SU-DHL-6 (cell line): ENCODE measurements around the gene CSRNP2.

ENCODE experiments used
- H2AFZ ChIP-seq: fragments of 200-600 bp; sonication (generic); 2 replicates; pipeline ENCODE4 v1.6.1; 2014; ENCODE audit warnings: low read depth, mild to moderate bottlenecking, moderate library complexity, mixed read lengths, antibody characterized with exemption, low read length; ENCODE audit not compliant: severe bottlenecking
- H3F3A ChIP-seq: fragments of 200-600 bp; shearing (Covaris generic); 2 replicates; pipeline ENCODE4 v1.6.0; 2016; ENCODE audit warnings: antibody characterized with exemption, mild to moderate bottlenecking; ENCODE audit not compliant: insufficient read depth
- H3K27ac ChIP-seq: fragments of 200-600 bp; sonication (generic); 2 replicates; pipeline ENCODE4 v1.5.1; 2016; ENCODE audit warnings: low read depth, mild to moderate bottlenecking, low read length, moderate library complexity, mixed read lengths
- H3K27me3 ChIP-seq: fragments of 200-600 bp; sonication (generic), shearing (Covaris generic); 2 replicates; pipeline ENCODE4 v1.6.0; 2014; ENCODE audit warnings: mild to moderate bottlenecking, low read length
- H3K36me3 ChIP-seq: fragments of 200-600 bp; sonication (generic); 2 replicates; pipeline ENCODE4 v1.6.1; 2014; ENCODE audit warnings: mild to moderate bottlenecking, low read length, mixed read lengths
- H3K4me2 ChIP-seq: fragments of 300-600, 200-600 bp; shearing (Covaris generic), sonication (generic); 2 replicates; pipeline ENCODE4 v1.6.0; 2014; ENCODE audit warnings: low read length, low read depth, mild to moderate bottlenecking; ENCODE audit not compliant: poor library complexity, severe bottlenecking
- H3K4me3 ChIP-seq: fragments of 200-600 bp; sonication (generic); 2 replicates; pipeline ENCODE4 v1.5.1; 2014; ENCODE audit warnings: antibody characterized with exemption, low read length, mild to moderate bottlenecking, mixed read lengths; ENCODE audit not compliant: insufficient read depth, poor library complexity, severe bottlenecking
- H3K79me2 ChIP-seq: fragments of 200-600 bp; sonication (generic); 2 replicates; pipeline ENCODE4 v1.6.1; 2014; ENCODE audit warnings: mild to moderate bottlenecking, low read length, moderate library complexity; ENCODE audit not compliant: insufficient read depth
- H3K9ac ChIP-seq: fragments of 200-600 bp; sonication (generic); 2 replicates; pipeline ENCODE4 v1.7.0; 2014; ENCODE audit warnings: mild to moderate bottlenecking, low read length
- H3K9me2 ChIP-seq: fragments of 200-600 bp; sonication (generic); replicated peaks from 2 replicates; pipeline ENCODE4 v1.6.1; 2014; ENCODE audit warnings: low read length; ENCODE audit not compliant: insufficient read depth
- H3K9me3 ChIP-seq: fragments of 200-600 bp; sonication (generic); 2 replicates; pipeline ENCODE4 v1.6.1; 2014; ENCODE audit warnings: low read length, mixed read lengths; ENCODE audit not compliant: insufficient read depth
- H4K20me1 ChIP-seq: fragments of 200-600 bp; sonication (generic); 2 replicates; pipeline ENCODE4 v1.6.1; 2014; ENCODE audit warnings: low read depth, mild to moderate bottlenecking, antibody characterized with exemption, low read length, moderate library complexity, mixed read lengths
- CTCF ChIP-seq: fragments of 200-600 bp; sonication (generic); IDR thresholded peaks from one replicate; pipeline ENCODE4 v1.5.1; 2017; ENCODE audit warnings: antibody characterized with exemption, mild to moderate bottlenecking, low read length, moderate library complexity; ENCODE audit not compliant: insufficient read depth, poor library complexity, severe bottlenecking
- EZH2phosphoT487 ChIP-seq: fragments of 200-600 bp; sonication (generic), shearing (Covaris generic); conservative IDR thresholded peaks from 2 replicates; pipeline ENCODE4 v1.6.1; 2018; ENCODE audit warnings: mild to moderate bottlenecking, antibody characterized with exemption, low read length, moderate library complexity, mixed read lengths

Gene CSRNP2

GRCh38 chr12:51115533-51115932 lies 32.1 kb upstream of the CSRNP2 start:
- peaks cover 15% of the 10 kb centered on the region; the same call in 1 of the 2 replicates for H3K36me3 ChIP-seq

GRCh38 chr12:51108136-51108535 lies 24.7 kb upstream of the CSRNP2 start:
- no peaks in the 10 kb centered on the region for H4K20me1 ChIP-seq
- H3F3A ChIP-seq = no peaks in the 10 kb centered on the region
- TF ChIP-seq CTCF = no peak
- no peak for TF ChIP-seq EZH2phosphoT487
- H3K27me3 ChIP-seq = no peaks in the 10 kb centered on the region
- H2AFZ ChIP-seq = no peak overlapping the region
- H3K4me2 ChIP-seq = no peak overlapping the region
- no peaks in the 10 kb centered on the region for H3K9me2 ChIP-seq
- no peaks in the 10 kb centered on the region for H3K79me2 ChIP-seq
- H3K9me3 ChIP-seq = no peaks in the 10 kb centered on the region
- no peak overlapping the region for H3K9ac ChIP-seq
- H3K27ac ChIP-seq = no peak overlapping the region
- H3K4me3 ChIP-seq = no peak overlapping the region
- peaks cover 34% of the 10 kb centered on the region for H3K36me3 ChIP-seq

More at GRCh38 chr12:51115533-51115932, 32.1 kb upstream of the CSRNP2 start:
- Histone ChIP-seq H3K9me3 (no peaks in the 10 kb centered on the region), H3K27me3 (no peaks in the 10 kb centered on the region), H2AFZ (no peak overlapping the region), H3K79me2 (no peaks in the 10 kb centered on the region), H3K4me2 (no peak overlapping the region), H3K9ac (no peak overlapping the region), H3K27ac (no peak overlapping the region), H3F3A (no peaks in the 10 kb centered on the region), H4K20me1 (no peaks in the 10 kb centered on the region), H3K4me3 (no peak overlapping the region), H3K9me2 (no peaks in the 10 kb centered on the region)
- TF ChIP-seq EZH2phosphoT487 (no peak), CTCF (no peak)

- Histone ChIP-seq H3K9ac (no peak overlapping the region), H4K20me1 (no peaks in the 10 kb centered on the region), H3K4me3 (no peak overlapping the region), H2AFZ (no peak overlapping the region), H3K9me2 (no peaks in the 10 kb centered on the region), H3K4me2 (no peak overlapping the region), H3K79me2 (no peaks in the 10 kb centered on the region), H3F3A (no peaks in the 10 kb centered on the region), H3K36me3 (peaks cover 33% of the 10 kb centered on the region), H3K27me3 (no peaks in the 10 kb centered on the region), H3K27ac (no peak overlapping the region), H3K9me3 (no peaks in the 10 kb centered on the region)
- TF ChIP-seq CTCF (no peak), EZH2phosphoT487 (no peak)
These were observed 20.6 kb upstream of the CSRNP2 start for GRCh38 chr12:51103977-51104376.

- H3K79me2 ChIP-seq = no peaks in the 10 kb centered on the region
- no peaks in the 10 kb centered on the region for H3F3A ChIP-seq
- no peaks in the 10 kb centered on the region for H3K27me3 ChIP-seq
- H3K36me3 ChIP-seq = peaks cover 18% of the 10 kb centered on the region; the same call in 1 of the 2 replicates
- TF ChIP-seq CTCF = no peak
- TF ChIP-seq EZH2phosphoT487 = no peak
- H4K20me1 ChIP-seq = no peaks in the 10 kb centered on the region
- no peaks in the 10 kb centered on the region for H3K9me3 ChIP-seq
- H3K4me3 ChIP-seq = no peak overlapping the region
- no peak overlapping the region for H2AFZ ChIP-seq
- no peak overlapping the region for H3K4me2 ChIP-seq
- H3K9me2 ChIP-seq = no peaks in the 10 kb centered on the region
- H3K27ac ChIP-seq = no peak overlapping the region
- no peak overlapping the region for H3K9ac ChIP-seq
These were observed 15.2 kb upstream of the CSRNP2 start for GRCh38 chr12:51098611-51099010.
